A204.1 (cell line): ENCODE measurements around the gene ASPHD2.
"Not testable (repeated sequence)": the region's sequence is repeated elsewhere in the genome, so short reads cannot be mapped to it uniquely, and the experiment has no call there.

Source experiments
- FAIRE-seq: peaks from 2 replicates; lab custom pipeline; 2012; peaks lifted over from hg19 to GRCh38; lab: Jason Lieb, UNC

ASPHD2 gene

GRCh38 chr22:26416670-26417276, 12.3 kb upstream of the ASPHD2 start:
- FAIRE-seq: no peak

- FAIRE-seq: no peak
Observed at GRCh38 chr22:26417406-26417805, 11.7 kb upstream of the ASPHD2 start.

GRCh38 chr22:26418620-26419019, 10.4 kb upstream of the ASPHD2 start:
- no peak for FAIRE-seq

GRCh38 chr22:26426924-26427323, 2.1 kb upstream of the ASPHD2 start:
- FAIRE-seq: no peak

GRCh38 chr22:26429458-26430286, 612 bp downstream of the ASPHD2 start:
- no peak for FAIRE-seq

GRCh38 chr22:26430600-26430999, 1.5 kb downstream of the ASPHD2 start:
- FAIRE-seq: no peak

- no peak for FAIRE-seq
Observed at GRCh38 chr22:26431261-26431995, 2.4 kb downstream of the ASPHD2 start.

- no peak for FAIRE-seq
Observed at GRCh38 chr22:26432619-26433311, 3.7 kb downstream of the ASPHD2 start.

- no peak for FAIRE-seq
Observed at GRCh38 chr22:26433805-26434204, 4.7 kb downstream of the ASPHD2 start.

- no peak for FAIRE-seq
Observed at GRCh38 chr22:26435327-26436093, 6.5 kb downstream of the ASPHD2 start.

GRCh38 chr22:26436903-26437515, 7.9 kb downstream of the ASPHD2 start:
- FAIRE-seq: no peak

- no peak for FAIRE-seq
Observed at GRCh38 chr22:26437694-26438392, 8.8 kb downstream of the ASPHD2 start.

- not testable (repeated sequence) for FAIRE-seq
Observed at GRCh38 chr22:26438776-26439175, 9.7 kb downstream of the ASPHD2 start.

- no peak for FAIRE-seq
Observed at GRCh38 chr22:26439559-26439958, 10.5 kb downstream of the ASPHD2 start.

- no peak for FAIRE-seq
Observed at GRCh38 chr22:26442086-26442756, 13.2 kb downstream of the ASPHD2 start.

- no peak for FAIRE-seq
Observed at GRCh38 chr22:26443901-26444690, 15.0 kb downstream of the ASPHD2 start.

GRCh38 chr22:26444777-26445176, 15.7 kb downstream of the ASPHD2 start:
- FAIRE-seq: no peak

GRCh38 chr22:26445577-26446275, 16.7 kb downstream of the ASPHD2 start:
- no peak for FAIRE-seq
